Right lobe of liver (tissue), 4 donors: Measurements from ENCODE around the gene CAPRIN1.

Source experiments
- POLR2A ChIP-seq: fragments of 450-650 bp; IDR thresholded peaks from one replicate; pipeline ENCODE4 v1.6.1; 2017; ENCODE audit warnings: antibody characterized with exemption, mild to moderate bottlenecking
- TF ChIP-seq, protein P1 (sequence below), 4 donors: fragments of 200-600 bp in 3 of 4; fragments of 450-650 bp in 1 of 4; IDR thresholded peaks; one replicate each; pipeline versions ENCODE4 v1.5.1 to v1.8.0; 2016 to 2022; ENCODE audit warnings: antibody characterized with exemption in 4 of 4, mild to moderate bottlenecking in 2 of 4
- donor health status: DM: no; HTN: no; CAD: no.
- donor health status: DM: no; HTN: no; CAD: no.
- donor health status: DM: no; HTN: yes; CAD: no.

DNA sequence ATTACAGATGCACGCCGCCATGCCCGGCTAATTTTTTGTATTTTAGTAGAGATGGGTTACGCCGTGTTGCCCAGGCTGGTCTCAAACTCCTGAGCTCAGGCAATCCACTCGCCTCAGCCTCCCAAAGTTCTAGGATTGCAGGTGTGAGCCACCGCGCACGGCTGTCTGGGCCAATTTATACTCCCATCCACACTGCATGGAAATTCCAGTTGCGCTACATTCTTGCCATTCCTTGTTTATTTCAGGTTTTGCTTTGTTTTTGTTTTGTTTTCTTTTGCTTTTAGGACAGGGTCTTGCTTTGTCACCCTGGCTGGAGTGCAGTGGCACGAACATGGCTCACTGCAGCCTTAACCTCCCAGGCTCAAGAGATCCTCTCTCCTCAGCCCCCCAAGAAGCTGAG is 11.0 kb upstream of the CAPRIN1 start:
- TF ChIP-seq, protein P1, sequence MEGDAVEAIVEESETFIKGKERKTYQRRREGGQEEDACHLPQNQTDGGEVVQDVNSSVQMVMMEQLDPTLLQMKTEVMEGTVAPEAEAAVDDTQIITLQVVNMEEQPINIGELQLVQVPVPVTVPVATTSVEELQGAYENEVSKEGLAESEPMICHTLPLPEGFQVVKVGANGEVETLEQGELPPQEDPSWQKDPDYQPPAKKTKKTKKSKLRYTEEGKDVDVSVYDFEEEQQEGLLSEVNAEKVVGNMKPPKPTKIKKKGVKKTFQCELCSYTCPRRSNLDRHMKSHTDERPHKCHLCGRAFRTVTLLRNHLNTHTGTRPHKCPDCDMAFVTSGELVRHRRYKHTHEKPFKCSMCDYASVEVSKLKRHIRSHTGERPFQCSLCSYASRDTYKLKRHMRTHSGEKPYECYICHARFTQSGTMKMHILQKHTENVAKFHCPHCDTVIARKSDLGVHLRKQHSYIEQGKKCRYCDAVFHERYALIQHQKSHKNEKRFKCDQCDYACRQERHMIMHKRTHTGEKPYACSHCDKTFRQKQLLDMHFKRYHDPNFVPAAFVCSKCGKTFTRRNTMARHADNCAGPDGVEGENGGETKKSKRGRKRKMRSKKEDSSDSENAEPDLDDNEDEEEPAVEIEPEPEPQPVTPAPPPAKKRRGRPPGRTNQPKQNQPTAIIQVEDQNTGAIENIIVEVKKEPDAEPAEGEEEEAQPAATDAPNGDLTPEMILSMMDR (IDR thresholded peaks at IDR 0.05) = no peak
- no peak for TF ChIP-seq POLR2A
